HepG2 (cell line): Measurements from ENCODE around the gene SP5. TPM values are rescaled to one million over a fixed set of nuclear protein-coding genes. Genes with fewer than 3 reads are reported as not detected.

Experiments used
- ATF4 ChIP-seq, 2 experiments: fragments of 450-650 bp in 1 of 2; sonication (generic) in 1 of 2; formaldehyde crosslinking; IDR thresholded peaks; 2 replicates each; pipeline versions ENCODE4 v1.5.0 to v1.8.0; 2020 to 2022; ENCODE audit warnings: mild to moderate bottlenecking in 1 of 2, missing genetic modification reagents in 1 of 2
- CCDC6 ChIP-seq: sonication (generic); formaldehyde crosslinking; IDR thresholded peaks from 2 replicates; pipeline ENCODE4 v1.8.1; 2022; ENCODE audit warnings: mild to moderate bottlenecking, missing genetic modification reagents, moderate library complexity
- ESRRA ChIP-seq: sonication (generic); formaldehyde crosslinking; IDR thresholded peaks from 2 replicates; pipeline ENCODE4 v1.5.1; 2020; ENCODE audit warnings: mild to moderate bottlenecking, low read depth, missing genetic modification reagents
- HNRNPLL ChIP-seq: fragments of 200-400 bp; formaldehyde crosslinking; IDR thresholded peaks from 2 replicates; pipeline ENCODE4 v1.6.1; 2017; ENCODE audit warnings: mild to moderate bottlenecking, low read depth, low read length; ENCODE audit not compliant: poor library complexity, severe bottlenecking
- IRF9 ChIP-seq: sonication (generic); formaldehyde crosslinking; IDR thresholded peaks from 2 replicates; pipeline ENCODE4 v1.8.0; 2022; ENCODE audit warnings: missing genetic modification reagents, mild to moderate bottlenecking, borderline replicate concordance
- MAX ChIP-seq: IDR thresholded peaks from 2 replicates; pipeline ENCODE4 v1.6.1; 2012; ENCODE audit warnings: inconsistent platforms
- NCOA2 ChIP-seq: sonication (generic); formaldehyde crosslinking; IDR thresholded peaks from 2 replicates; pipeline ENCODE4 v1.8.0; 2022; ENCODE audit warnings: inconsistent platforms
- NFE2 ChIP-seq: sonication (generic); formaldehyde crosslinking; IDR thresholded peaks from 2 replicates; pipeline ENCODE4 v1.4.0; 2020; ENCODE audit warnings: missing genetic modification reagents
- NKX3-1 ChIP-seq: sonication (generic); formaldehyde crosslinking; IDR thresholded peaks from 2 replicates; pipeline ENCODE4 v1.5.0; 2020; ENCODE audit warnings: missing genetic modification reagents
- TCF7 ChIP-seq: sonication (generic); IDR thresholded peaks from 2 replicates; pipeline ENCODE4 v1.6.1; 2016; ENCODE audit warnings: antibody characterized with exemption, low read depth
- ZIK1 ChIP-seq: sonication (generic); formaldehyde crosslinking; IDR thresholded peaks from 2 replicates; pipeline ENCODE4 v1.5.0; 2020; ENCODE audit warnings: mild to moderate bottlenecking, low read depth, missing genetic modification reagents, borderline replicate concordance
- ZNF256 ChIP-seq: sonication (generic); formaldehyde crosslinking; conservative IDR thresholded peaks from 2 replicates; pipeline ENCODE4 v1.4.0; 2020; ENCODE audit warnings: missing genetic modification reagents
- ZNF691 ChIP-seq: sonication (generic); formaldehyde crosslinking; IDR thresholded peaks from 2 replicates; pipeline ENCODE4 v1.4.0; 2020; ENCODE audit warnings: missing genetic modification reagents, low read depth, mild to moderate bottlenecking, borderline replicate concordance
- polyA plus RNA-seq, 8 experiments: library from polyadenylated mRNA; depleted of rRNA in 3 of 8; stranded (reverse) in 7 of 8; unstranded in 1 of 8; fragments of >200 nt; fragmentation: Illumina TruSeq in 4 of 8; extraction: Trizol in 4 of 8; gene quantifications; 2 replicates each; pipeline versions ENCODE4 v1.2.1 to v1.2.3, GENCODE V29; 2011 to 2016; ENCODE audit warnings: low read depth in 4 of 8, missing spikeins in 1 of 8, mixed read lengths in 1 of 8; ENCODE audit not compliant: insufficient read depth in 1 of 8
- total RNA-seq, 5 experiments: library from RNA; depleted of rRNA; stranded (reverse); fragments of >200 nt; fragmentation: Illumina TruSeq; extraction: Trizol; gene quantifications; 2 replicates each; pipeline ENCODE4 v1.2.3, GENCODE V29; 2016; ENCODE audit warnings: low read depth in 1 of 5
- TF ChIP-seq, protein P1 (sequence below): sonication (generic); formaldehyde crosslinking; IDR thresholded peaks from 2 replicates; pipeline ENCODE4 v1.4.0; 2020; ENCODE audit warnings: mild to moderate bottlenecking, missing genetic modification reagents
- TF ChIP-seq, protein P2 (sequence below): sonication (generic); formaldehyde crosslinking; IDR thresholded peaks from 2 replicates; pipeline ENCODE4 v1.4.0; 2020; ENCODE audit warnings: missing genetic modification reagents
- TF ChIP-seq, protein P3 (sequence below): sonication (generic); formaldehyde crosslinking; IDR thresholded peaks from 2 replicates; pipeline ENCODE4 v1.5.0; 2020; ENCODE audit warnings: missing genetic modification reagents, mild to moderate bottlenecking, borderline replicate concordance
- TF ChIP-seq, protein P4 (sequence below): sonication (generic); formaldehyde crosslinking; conservative IDR thresholded peaks from 2 replicates; pipeline ENCODE4 v1.4.0; 2020; ENCODE audit warnings: mild to moderate bottlenecking, missing genetic modification reagents, moderate library complexity

The SP5 gene
- total and polyA plus RNA-seq, 2 of the 13 experiments (the other 11 are each of a cell fraction or from before 2014, with no cell fraction given): 50.8 to 119 TPM

GRCh38 chr2:170712653-170713542 is 2.2 kb upstream of the SP5 start (continued):
- TF ChIP-seq, protein P1, sequence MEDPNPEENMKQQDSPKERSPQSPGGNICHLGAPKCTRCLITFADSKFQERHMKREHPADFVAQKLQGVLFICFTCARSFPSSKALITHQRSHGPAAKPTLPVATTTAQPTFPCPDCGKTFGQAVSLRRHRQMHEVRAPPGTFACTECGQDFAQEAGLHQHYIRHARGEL (CRISPR knock-in tag): no peak
- TF ChIP-seq MAX (peak; percentile 71), ZNF691 (CRISPR knock-in tag) (peak; percentile 22; the same call in 1 of the 2 replicates), ZNF256 (no peak), IRF9 (CRISPR knock-in tag) (no peak), HNRNPLL (no peak), ESRRA (CRISPR knock-in tag) (no peak), NCOA2 (no peak; the same call in 1 of the 2 replicates), TCF7 (no peak), ATF4 (CRISPR knock-in tag; IDR thresholded peaks at IDR 0.05) (no peak), NKX3-1 (CRISPR knock-in tag) (no peak), CCDC6 (no peak; the same call in 1 of the 2 replicates), NFE2 (CRISPR knock-in tag) (no peak), ZIK1 (CRISPR knock-in tag) (no peak)
- TF ChIP-seq, protein P2, sequence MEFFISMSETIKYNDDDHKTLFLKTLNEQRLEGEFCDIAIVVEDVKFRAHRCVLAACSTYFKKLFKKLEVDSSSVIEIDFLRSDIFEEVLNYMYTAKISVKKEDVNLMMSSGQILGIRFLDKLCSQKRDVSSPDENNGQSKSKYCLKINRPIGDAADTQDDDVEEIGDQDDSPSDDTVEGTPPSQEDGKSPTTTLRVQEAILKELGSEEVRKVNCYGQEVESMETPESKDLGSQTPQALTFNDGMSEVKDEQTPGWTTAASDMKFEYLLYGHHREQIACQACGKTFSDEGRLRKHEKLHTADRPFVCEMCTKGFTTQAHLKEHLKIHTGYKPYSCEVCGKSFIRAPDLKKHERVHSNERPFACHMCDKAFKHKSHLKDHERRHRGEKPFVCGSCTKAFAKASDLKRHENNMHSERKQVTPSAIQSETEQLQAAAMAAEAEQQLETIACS (CRISPR knock-in tag): no peak
- TF ChIP-seq, protein P3, sequence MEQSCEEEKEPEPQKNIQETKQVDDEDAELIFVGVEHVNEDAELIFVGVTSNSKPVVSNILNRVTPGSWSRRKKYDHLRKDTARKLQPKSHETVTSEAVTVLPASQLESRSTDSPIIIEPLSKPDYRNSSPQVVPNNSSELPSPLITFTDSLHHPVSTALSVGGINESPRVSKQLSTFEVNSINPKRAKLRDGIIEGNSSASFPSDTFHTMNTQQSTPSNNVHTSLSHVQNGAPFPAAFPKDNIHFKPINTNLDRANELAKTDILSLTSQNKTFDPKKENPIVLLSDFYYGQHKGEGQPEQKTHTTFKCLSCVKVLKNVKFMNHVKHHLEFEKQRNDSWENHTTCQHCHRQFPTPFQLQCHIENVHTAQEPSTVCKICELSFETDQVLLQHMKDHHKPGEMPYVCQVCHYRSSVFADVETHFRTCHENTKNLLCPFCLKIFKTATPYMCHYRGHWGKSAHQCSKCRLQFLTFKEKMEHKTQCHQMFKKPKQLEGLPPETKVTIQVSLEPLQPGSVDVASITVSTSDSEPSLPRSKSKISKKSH (CRISPR knock-in tag): no peak
- TF ChIP-seq, protein P4, sequence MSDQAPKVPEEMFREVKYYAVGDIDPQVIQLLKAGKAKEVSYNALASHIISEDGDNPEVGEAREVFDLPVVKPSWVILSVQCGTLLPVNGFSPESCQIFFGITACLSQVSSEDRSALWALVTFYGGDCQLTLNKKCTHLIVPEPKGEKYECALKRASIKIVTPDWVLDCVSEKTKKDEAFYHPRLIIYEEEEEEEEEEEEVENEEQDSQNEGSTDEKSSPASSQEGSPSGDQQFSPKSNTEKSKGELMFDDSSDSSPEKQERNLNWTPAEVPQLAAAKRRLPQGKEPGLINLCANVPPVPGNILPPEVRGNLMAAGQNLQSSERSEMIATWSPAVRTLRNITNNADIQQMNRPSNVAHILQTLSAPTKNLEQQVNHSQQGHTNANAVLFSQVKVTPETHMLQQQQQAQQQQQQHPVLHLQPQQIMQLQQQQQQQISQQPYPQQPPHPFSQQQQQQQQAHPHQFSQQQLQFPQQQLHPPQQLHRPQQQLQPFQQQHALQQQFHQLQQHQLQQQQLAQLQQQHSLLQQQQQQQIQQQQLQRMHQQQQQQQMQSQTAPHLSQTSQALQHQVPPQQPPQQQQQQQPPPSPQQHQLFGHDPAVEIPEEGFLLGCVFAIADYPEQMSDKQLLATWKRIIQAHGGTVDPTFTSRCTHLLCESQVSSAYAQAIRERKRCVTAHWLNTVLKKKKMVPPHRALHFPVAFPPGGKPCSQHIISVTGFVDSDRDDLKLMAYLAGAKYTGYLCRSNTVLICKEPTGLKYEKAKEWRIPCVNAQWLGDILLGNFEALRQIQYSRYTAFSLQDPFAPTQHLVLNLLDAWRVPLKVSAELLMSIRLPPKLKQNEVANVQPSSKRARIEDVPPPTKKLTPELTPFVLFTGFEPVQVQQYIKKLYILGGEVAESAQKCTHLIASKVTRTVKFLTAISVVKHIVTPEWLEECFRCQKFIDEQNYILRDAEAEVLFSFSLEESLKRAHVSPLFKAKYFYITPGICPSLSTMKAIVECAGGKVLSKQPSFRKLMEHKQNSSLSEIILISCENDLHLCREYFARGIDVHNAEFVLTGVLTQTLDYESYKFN (CRISPR knock-in tag): no peak
